ACC112 (cell line): ENCODE results near the gene PPP6R3.

Experiments
- H2AFZ ChIP-seq: fragments of 200-600 bp; sonication (generic); one replicate; pipeline ENCODE4 v1.6.0; 2017; ENCODE audit warnings: antibody characterized with exemption, low read length; ENCODE audit not compliant: unreplicated experiment
- H3K27ac ChIP-seq: fragments of 200-600 bp; sonication (generic); 2 replicates; pipeline ENCODE4 v1.5.1; 2014; ENCODE audit warnings: low read depth, mild to moderate bottlenecking, antibody characterized with exemption, low read length, moderate library complexity
- H3K27me3 ChIP-seq: fragments of 200-600 bp; sonication (generic); 2 replicates; pipeline ENCODE4 v1.6.1; 2014; ENCODE audit warnings: mild to moderate bottlenecking, antibody characterized with exemption, low read length, moderate library complexity, mixed read lengths; ENCODE audit not compliant: insufficient read depth
- H3K36me3 ChIP-seq: fragments of 200-600 bp; sonication (generic); 2 replicates; pipeline ENCODE4 v1.6.1; 2016; ENCODE audit warnings: mild to moderate bottlenecking, antibody characterized with exemption, low read length, moderate library complexity, mixed read lengths; ENCODE audit not compliant: insufficient read depth
- H3K4me1 ChIP-seq: fragments of 200-600 bp; sonication (generic); one replicate; pipeline ENCODE4 v1.6.1; 2016; ENCODE audit warnings: low read length, mixed read lengths; ENCODE audit not compliant: insufficient read depth, unreplicated experiment, control insufficient read depth
- H3K4me3 ChIP-seq: fragments of 200-600 bp; sonication (generic); 2 replicates; pipeline ENCODE4 v1.5.1; 2014; ENCODE audit warnings: mild to moderate bottlenecking, low read depth, low read length
- H3K79me2 ChIP-seq: fragments of 200-600 bp; sonication (generic); one replicate; pipeline ENCODE4 v1.6.0; 2016; ENCODE audit warnings: low read length; ENCODE audit not compliant: control insufficient read depth, unreplicated experiment, insufficient read depth

The PPP6R3 gene

DNA sequence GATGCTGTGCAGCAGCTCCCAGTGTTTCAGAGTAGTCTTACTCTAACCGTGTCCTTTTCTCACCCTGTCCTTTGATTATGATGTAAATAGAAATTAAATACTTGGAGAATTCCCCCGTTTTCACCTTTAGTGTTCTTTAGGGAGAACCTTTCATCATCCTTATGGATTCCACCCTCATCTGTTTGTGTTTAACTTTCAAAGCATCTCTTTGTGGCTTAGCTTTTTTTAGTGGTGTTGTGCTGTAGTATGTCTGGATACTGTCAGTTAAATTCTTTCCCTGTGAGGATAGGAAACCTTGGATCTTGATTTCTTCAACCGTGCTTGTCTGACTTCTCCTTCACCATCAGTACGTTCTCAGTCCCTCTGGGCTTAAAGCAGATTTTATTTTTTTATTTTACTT, 48.5 kb downstream of the PPP6R3 start:
- peaks cover 3% of the 10 kb centered on the region; the same call in 1 of the 2 replicates for H3K36me3 ChIP-seq
- H3K4me3 ChIP-seq, result no peak overlapping the region
- H3K27me3 ChIP-seq, result no peaks in the 10 kb centered on the region
- H3K79me2 ChIP-seq, result peaks cover 88% of the 10 kb centered on the region
- no peak overlapping the region for H3K27ac ChIP-seq
- peaks cover 15% of the 10 kb centered on the region for H3K4me1 ChIP-seq
- no peak overlapping the region for H2AFZ ChIP-seq

DNA sequence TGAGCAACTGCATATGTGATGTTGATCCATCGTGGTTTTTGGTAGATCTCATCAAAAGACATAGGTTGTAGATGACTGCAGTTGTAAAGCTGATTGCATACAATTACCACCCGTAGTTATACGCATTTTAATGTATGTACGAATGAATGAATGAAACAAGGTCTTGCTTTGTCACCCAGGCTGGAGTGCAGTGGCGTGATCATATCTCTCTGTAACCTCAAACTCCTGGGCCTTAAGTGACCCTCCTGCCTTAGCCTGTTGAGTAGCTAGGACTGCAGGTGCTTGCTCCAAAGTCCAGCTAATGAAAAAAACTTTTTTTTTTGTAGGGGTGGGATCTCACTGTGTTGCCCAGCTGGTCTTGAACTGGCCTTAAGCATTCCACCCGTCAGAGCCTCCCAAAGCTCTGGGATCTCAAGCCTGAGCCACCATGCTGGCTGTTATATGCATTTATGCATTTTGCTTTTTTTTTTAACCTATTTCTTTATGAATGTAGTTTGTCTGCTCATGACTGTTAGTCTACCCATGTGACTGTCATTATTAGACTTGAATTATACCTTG, 53.5 kb downstream of the PPP6R3 start:
- peaks cover 85% of the 10 kb centered on the region for H3K79me2 ChIP-seq
- no peak overlapping the region for H2AFZ ChIP-seq
- no peaks in the 10 kb centered on the region for H3K4me1 ChIP-seq
- H3K27ac ChIP-seq, result no peak overlapping the region
- H3K4me3 ChIP-seq, result no peak overlapping the region
- no peaks in the 10 kb centered on the region for H3K27me3 ChIP-seq
- H3K36me3 ChIP-seq, result peaks cover 9% of the 10 kb centered on the region; the same call in 1 of the 2 replicates

DNA sequence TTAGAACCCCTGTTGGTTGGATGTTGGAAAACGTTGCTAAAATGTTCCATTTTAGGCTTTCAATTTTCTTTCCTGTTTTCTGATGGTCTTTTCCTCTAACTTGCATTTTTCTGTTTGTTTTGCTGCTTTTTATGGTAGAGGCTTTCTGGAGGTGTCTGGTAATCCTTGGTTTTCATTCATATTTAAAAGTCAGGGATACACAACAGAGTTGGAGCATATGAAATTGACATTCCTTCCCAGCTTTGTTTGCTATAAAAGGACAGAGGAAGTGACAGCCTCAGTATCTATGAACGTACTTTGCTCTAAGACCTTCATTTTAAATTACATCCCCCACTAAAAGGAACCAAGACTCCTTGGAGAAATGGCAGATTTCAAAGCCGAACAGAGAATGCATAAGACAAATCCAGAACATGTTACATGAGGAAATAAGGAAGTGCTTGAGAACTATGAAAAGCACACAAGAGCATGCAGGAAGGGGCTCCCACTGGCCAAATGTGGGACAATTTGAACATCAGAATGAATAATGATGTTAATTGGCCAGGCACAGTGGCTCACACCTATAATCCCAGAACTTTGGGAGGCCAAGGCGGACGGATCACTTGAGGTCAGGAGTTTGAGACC, 56.7 kb downstream of the PPP6R3 start:
- no peaks in the 10 kb centered on the region for H3K4me1 ChIP-seq
- peaks cover 22% of the 10 kb centered on the region for H3K36me3 ChIP-seq
- H3K27ac ChIP-seq, result no peak overlapping the region
- no peaks in the 10 kb centered on the region for H3K27me3 ChIP-seq
- H2AFZ ChIP-seq, result no peak overlapping the region
- H3K4me3 ChIP-seq, result no peak overlapping the region
- H3K79me2 ChIP-seq, result peaks cover 64% of the 10 kb centered on the region

DNA sequence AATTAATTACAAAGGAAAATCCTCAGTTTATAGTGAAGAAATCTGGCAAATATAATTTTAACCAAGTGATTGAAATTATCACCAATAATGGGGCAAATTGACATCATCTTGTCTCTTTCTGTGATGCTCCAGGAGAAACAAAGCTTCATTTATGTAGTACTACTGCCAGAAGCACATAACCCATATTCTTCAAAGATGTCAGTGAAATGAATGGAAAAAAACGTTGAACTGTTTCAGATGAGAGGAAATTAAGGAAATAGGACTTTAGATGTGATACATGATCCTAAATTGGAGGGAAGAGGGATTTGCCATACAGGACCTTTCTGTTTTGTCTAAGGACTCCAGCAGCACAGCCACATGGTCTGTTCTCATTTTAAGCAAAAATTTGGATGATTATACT, 57.6 kb downstream of the PPP6R3 start:
- Histone ChIP-seq H3K27ac (no peak overlapping the region), H3K36me3 (peaks cover 31% of the 10 kb centered on the region)

DNA sequence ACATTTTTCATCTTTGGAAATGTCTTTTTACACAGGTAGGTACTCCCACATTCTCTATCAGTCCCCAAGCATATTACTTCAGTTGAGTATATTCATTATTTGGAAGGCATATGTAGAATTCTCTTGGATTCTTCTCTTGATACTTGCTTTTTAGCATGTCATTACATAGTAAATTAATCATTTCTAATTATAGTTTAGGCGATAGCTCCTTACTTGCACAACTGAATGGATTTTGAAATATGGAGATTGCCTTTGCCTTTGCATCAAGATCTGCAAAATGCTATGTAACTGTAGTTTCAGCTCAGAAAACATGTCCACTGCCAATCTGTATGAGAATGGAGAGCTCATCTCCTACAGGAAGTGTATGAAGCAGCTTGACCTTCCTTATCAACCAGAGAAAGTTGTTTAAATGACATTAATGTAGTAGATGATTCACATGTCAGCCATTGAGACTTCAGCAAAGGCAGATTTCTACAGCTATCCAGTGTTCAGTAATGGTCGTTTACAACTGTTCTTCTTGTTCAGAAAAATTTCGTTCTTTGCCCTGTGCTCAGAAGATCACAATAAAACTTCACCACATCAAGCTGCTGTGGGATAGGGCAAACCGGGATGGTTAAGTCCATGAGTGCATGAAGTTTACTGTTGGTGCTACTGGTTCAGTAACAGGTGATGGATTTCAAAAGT, 61.6 kb downstream of the PPP6R3 start:
- H3K4me3 ChIP-seq, result no peak overlapping the region
- peaks cover 37% of the 10 kb centered on the region for H3K36me3 ChIP-seq
- H3K27ac ChIP-seq, result no peak overlapping the region
- peaks cover 56% of the 10 kb centered on the region for H3K79me2 ChIP-seq
- H2AFZ ChIP-seq, result no peak overlapping the region
- H3K27me3 ChIP-seq, result no peaks in the 10 kb centered on the region
- H3K4me1 ChIP-seq, result peaks cover 13% of the 10 kb centered on the region

More for the DNA sequence above, 57.6 kb downstream of the PPP6R3 start:
- Histone ChIP-seq H3K79me2 (peaks cover 56% of the 10 kb centered on the region), H3K27me3 (no peaks in the 10 kb centered on the region), H2AFZ (no peak overlapping the region), H3K4me3 (no peak overlapping the region), H3K4me1 (no peaks in the 10 kb centered on the region)

DNA sequence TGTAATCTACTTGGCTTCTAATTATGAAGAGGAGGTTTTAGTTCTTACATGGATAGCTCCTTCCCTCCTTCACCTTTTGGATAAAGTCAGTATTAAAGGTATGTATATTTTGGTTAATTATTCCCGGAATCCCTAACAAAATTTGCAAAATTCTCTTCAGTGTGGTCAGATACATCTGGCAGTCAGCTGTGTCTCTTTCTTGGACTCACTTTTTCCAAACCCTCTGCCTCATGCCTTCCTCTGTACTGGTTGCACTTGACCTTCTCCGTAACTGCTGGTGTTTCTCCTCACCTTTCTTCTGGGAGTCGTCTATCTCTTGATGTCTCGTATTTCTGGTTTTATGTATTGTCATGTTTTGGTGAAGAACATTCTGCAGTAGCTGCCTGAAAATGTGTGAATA, 62.5 kb downstream of the PPP6R3 start:
- H3K79me2 ChIP-seq, result peaks cover 56% of the 10 kb centered on the region
- peaks cover 44% of the 10 kb centered on the region for H3K36me3 ChIP-seq
- no peak overlapping the region for H2AFZ ChIP-seq
- H3K4me3 ChIP-seq, result no peak overlapping the region
- no peaks in the 10 kb centered on the region for H3K27me3 ChIP-seq
- peaks cover 13% of the 10 kb centered on the region for H3K4me1 ChIP-seq
- no peak overlapping the region for H3K27ac ChIP-seq

DNA sequence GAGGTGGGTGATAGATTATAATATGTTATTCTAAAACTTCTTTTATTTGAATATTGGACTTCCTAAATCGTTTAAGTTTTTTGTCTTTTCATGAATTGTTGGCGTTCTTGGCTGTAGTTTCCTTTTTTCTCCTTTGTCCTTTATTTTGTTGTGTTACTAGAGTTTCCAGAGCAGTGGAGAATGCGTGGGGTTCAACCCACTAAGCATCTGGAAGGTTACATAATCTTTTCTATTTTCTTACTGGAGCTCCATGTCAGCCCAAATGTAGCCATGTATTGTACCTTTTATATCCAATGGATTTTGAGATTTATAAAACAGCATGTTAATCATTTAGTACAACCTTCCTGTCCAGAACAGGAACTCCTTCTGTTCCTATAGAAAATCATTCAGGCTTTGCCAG, 63.2 kb downstream of the PPP6R3 start:
- Histone ChIP-seq H3K36me3 (peaks cover 48% of the 10 kb centered on the region), H3K27ac (no peak overlapping the region), H3K4me3 (no peak overlapping the region), H2AFZ (no peak overlapping the region), H3K4me1 (peaks cover 13% of the 10 kb centered on the region), H3K27me3 (no peaks in the 10 kb centered on the region), H3K79me2 (peaks cover 53% of the 10 kb centered on the region)

DNA sequence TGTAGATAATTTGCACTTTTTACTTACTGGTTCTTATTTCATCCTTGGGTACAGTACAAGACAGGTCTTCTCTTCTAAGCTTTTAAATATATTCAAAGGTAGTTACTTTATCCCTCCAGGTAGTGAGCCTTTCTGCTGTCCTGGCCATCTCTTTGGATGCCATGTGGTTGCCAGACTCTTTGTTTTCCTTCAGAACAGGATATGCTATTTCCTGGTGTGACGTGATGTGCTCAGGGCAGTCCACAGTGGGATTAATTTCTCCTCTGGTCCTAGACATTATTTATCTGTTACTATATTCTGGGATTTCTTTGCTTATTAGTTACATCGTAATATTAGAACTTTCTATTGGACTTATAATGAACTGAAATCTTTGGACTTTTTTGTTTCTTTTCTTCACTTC, 63.7 kb downstream of the PPP6R3 start:
- Histone ChIP-seq H3K27ac (no peak overlapping the region), H3K79me2 (peaks cover 51% of the 10 kb centered on the region), H3K4me3 (no peak overlapping the region), H3K36me3 (peaks cover 47% of the 10 kb centered on the region), H3K27me3 (no peaks in the 10 kb centered on the region), H2AFZ (no peak overlapping the region), H3K4me1 (peaks cover 13% of the 10 kb centered on the region)

DNA sequence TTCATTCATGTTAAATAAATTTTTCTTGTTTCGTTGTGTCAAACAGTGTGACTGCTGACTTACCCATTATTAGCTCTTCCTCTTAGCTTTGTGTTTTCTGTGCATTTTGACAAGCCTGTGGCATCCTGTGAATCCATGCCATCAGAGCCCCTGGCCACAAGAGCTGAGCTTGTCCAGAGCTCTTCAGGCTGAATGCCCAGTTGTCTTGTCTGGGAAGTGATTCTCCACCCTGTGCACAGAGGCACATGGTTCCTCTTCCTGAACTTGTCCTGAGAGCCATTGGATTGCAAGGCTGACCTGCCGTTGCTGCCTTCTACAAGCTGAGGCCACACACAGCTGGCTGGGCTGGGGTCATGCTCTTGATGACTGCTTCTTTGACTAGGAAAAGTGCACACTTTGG, 64.1 kb downstream of the PPP6R3 start:
- no peak overlapping the region for H3K4me3 ChIP-seq
- peaks cover 50% of the 10 kb centered on the region for H3K79me2 ChIP-seq
- H3K27me3 ChIP-seq, result no peaks in the 10 kb centered on the region
- H3K4me1 ChIP-seq, result peaks cover 13% of the 10 kb centered on the region
- H2AFZ ChIP-seq, result no peak overlapping the region
- H3K27ac ChIP-seq, result no peak overlapping the region
- H3K36me3 ChIP-seq, result peaks cover 45% of the 10 kb centered on the region

DNA sequence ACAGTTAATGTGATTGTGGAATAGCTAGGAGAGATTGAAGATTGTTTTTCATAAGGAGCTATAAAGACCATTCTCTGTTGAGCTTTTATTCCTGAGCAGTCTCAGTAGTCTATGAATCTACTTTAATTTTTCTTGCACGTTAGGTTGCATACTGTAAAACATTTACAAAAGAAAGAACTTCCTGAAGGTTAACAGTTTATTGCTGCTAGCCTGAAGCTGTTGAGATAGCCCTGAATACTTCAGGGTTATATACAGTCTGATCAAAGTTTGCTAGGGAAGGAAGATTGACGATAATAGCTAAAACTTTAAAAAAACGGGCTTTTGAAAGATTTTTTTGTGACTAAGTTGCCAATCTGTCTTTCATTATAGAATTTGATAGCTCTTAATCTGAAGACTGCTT, 64.8 kb downstream of the PPP6R3 start:
- Histone ChIP-seq H3K27me3 (no peaks in the 10 kb centered on the region), H3K36me3 (peaks cover 45% of the 10 kb centered on the region), H3K79me2 (peaks cover 53% of the 10 kb centered on the region), H3K27ac (no peak overlapping the region), H3K4me1 (peaks cover 13% of the 10 kb centered on the region), H3K4me3 (no peak overlapping the region), H2AFZ (no peak overlapping the region)

DNA sequence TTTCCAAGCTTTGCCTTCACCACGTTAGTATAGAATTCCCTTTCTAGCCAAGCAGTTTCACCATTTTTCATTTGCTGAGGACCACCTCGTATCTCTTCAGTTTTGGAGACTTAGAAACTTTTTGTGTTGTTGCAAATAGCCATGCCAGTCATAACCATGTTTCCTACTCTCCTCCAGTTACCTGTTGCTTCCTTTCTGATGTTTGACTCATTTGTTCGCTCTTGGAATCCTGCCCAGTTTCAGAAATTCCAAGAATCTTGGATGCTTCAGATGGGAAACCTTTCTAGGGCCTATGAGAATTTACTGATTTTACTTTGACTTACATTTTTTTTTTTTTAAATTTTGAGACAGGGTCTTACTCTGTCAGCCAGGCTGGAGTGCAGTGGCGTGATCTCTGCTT, 65.4 kb downstream of the PPP6R3 start:
- H3K79me2 ChIP-seq, result peaks cover 59% of the 10 kb centered on the region
- no peak overlapping the region for H2AFZ ChIP-seq
- no peak overlapping the region for H3K4me3 ChIP-seq
- peaks cover 45% of the 10 kb centered on the region for H3K36me3 ChIP-seq
- H3K27ac ChIP-seq, result no peak overlapping the region
- no peaks in the 10 kb centered on the region for H3K27me3 ChIP-seq
- peaks cover 13% of the 10 kb centered on the region for H3K4me1 ChIP-seq
